OCI-LY3 (cell line): ENCODE results near the gene TOM1L2.

Source experiments
- EZH2phosphoT487 ChIP-seq: fragments of 200-600 bp; shearing (Covaris generic); IDR thresholded peaks from 2 replicates; pipeline ENCODE4 v1.6.1; 2018; ENCODE audit warnings: antibody characterized with exemption, mixed run types, low read depth
- TF ChIP-seq, protein P1 (sequence below): fragments of 200-600, 300-600 bp; sonication (generic); IDR thresholded peaks from 2 replicates; pipeline ENCODE4 v1.5.1; 2014; ENCODE audit warnings: antibody characterized with exemption, low read length, low read depth

DNA sequence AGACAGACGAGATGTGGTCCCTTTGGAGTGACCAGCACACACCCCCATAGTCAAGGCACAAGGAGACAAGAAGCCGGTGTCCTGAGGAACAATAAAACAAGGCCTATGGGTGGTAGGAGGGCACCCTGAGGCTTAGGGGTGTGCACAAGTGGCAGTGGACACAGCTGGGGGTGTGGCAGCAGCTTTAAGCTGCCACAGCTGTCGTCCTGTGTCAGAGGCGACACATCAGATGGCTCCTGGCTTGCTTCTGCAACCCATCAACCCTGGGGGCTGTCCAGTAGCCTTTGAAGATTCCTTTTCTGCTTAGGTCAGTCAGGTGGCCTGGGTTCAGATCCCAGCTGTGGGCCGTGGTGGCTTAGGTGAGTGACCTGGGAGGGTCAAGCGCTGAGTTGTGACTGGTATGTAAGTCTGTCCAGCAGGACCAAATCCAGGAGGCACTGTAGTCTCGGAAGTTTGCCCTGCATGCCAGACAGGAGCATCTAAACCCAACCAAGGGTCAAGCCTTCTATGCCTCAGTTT lies 16.3 kb upstream of the TOM1L2 start:
- TF ChIP-seq EZH2phosphoT487, result no peak
- TF ChIP-seq, protein P1, sequence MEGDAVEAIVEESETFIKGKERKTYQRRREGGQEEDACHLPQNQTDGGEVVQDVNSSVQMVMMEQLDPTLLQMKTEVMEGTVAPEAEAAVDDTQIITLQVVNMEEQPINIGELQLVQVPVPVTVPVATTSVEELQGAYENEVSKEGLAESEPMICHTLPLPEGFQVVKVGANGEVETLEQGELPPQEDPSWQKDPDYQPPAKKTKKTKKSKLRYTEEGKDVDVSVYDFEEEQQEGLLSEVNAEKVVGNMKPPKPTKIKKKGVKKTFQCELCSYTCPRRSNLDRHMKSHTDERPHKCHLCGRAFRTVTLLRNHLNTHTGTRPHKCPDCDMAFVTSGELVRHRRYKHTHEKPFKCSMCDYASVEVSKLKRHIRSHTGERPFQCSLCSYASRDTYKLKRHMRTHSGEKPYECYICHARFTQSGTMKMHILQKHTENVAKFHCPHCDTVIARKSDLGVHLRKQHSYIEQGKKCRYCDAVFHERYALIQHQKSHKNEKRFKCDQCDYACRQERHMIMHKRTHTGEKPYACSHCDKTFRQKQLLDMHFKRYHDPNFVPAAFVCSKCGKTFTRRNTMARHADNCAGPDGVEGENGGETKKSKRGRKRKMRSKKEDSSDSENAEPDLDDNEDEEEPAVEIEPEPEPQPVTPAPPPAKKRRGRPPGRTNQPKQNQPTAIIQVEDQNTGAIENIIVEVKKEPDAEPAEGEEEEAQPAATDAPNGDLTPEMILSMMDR, result no peak
